DLD1 (cell line): ENCODE measurements around the gene TMEM45A.
"Not testable (repeated sequence)": the region's sequence is repeated elsewhere in the genome, so short reads cannot be mapped to it uniquely, and the experiment has no call there.

Source experiments
- in situ Hi-C: cut with HindIII; loops from 2 replicates; pipeline ENCODE4 v1.10.0; 2017; ENCODE audit warnings: low sequenced_read_pairs

Gene TMEM45A

GRCh38 chr3:100527347-100527735, 34.9 kb downstream of the TMEM45A start:
- in situ Hi-C loops, result no loop called here

DNA sequence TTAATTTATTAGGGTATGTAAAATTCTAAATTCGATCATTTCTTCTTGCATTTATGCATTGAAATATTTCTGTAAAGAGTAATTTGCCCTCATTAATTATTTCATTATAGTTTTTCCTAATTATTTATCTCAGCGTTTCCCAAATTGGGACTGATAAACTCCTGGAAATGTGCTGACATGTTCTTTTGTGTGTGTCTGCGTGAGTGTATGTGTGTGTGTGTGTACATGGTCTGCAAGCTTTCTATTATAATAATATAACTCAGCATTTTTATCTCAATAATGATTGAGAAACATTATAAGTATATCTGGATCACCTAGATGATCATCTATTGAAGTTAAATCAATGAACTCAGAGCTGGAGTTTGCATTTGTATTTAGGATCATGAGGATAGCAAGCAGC, 38.7 kb downstream of the TMEM45A start:
- in situ Hi-C loops, result no loop called here

- in situ Hi-C loops, result no loop called here
Observed at GRCh38 chr3:100532411-100532810, 40.0 kb downstream of the TMEM45A start.

- in situ Hi-C loops, result no loop called here
Observed at GRCh38 chr3:100533176-100533575, 40.8 kb downstream of the TMEM45A start.

- in situ Hi-C loops, result no loop called here
Observed at GRCh38 chr3:100535610-100535943, 43.2 kb downstream of the TMEM45A start.

DNA sequence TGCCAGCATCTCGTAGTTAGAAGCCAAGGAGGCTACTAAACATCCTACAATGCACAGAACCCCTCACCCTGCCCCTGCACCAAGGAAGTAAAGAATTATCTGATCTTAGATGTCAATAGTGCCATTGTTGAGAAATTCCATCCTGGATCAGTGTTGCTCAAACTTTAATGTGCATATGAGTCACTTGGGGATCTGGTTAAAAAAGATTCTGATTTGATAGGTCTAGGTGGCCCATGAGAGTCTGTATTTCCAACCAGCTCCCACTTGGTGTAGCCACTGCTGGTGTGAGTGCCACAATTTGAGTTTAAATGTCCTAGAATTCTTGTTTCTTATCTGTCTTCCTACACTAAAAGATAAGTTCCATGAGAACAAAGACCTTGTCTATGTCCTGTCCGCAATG, 43.7 kb downstream of the TMEM45A start:
- in situ Hi-C loops, result no loop called here

DNA sequence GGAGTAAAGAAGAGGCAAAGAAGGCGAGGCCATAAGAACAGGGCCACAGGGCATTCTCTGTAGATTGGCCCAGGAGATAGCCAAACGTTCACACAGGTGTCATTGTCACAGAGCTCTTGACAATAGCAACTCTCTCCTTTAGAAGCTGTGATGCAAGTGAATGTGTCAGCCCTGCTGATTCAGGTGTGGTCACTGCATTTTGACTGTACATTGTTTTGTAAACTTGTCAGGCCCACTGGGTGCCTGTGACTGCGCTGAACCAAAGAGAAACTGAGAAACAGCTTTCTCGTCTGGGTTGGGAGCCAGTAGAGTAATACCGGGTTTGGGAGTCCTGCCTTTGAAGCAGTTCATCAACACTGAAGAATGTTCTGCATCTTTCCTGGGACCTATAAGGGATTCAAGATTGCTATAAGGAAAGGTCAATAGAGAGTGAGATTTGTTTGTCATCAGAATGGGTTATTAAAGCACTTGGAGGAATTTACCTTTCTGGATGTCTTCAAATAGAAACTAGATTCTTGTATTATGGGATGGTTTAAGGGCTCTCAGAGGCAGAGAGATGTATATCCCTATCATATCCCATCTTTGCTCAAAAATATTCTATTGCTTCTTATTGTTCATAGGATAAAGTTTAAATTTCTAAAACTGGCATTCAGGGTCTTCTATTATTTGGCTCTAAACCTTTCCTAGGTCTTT, 45.4 kb downstream of the TMEM45A start:
- in situ Hi-C loops, result no loop called here

DNA sequence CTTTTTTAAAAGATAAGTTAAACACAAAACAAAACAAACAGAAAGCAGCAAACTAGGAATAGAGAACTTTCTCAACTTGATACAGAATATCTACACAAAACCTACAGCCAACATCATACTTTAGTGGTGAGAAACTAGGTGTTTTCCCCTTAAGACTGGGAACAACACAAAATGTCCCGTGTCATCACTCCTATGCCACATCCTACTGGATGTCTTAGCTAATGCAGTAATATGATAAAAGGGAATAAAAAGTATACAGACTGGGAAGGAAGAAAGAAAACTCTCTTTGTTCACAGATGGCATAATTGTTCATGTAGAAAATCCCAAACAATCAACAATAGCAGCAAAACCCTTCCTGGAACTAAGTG, 45.9 kb downstream of the TMEM45A start:
- in situ Hi-C loops, result no loop called here

DNA sequence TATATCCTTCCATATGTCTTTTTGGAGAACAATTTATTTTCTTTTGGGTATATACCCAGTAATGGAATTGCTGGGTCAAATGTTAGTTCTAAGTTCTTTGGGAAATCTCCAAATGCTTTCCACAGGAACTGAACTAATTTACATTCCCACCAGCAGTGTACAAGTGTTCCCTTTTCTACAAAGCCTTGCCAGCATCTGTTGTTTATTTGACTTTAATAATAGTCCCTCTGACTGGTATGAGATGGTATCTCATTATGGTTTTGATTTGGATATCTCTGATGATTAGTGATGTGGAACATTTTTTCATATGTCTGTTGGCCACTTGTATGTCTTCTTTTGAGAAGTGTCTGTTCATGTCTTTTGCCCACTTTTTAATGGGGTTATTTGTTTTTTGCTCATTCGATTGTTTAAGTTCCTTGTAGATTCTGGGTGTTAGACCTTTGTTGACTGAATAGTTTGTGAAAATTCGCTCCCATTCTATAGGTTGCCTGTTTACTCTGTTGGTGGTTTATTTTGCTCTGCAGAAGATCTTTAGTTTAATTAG, 48.4 kb downstream of the TMEM45A start:
- in situ Hi-C loops, result no loop called here

GRCh38 chr3:100541428-100541827, 49.0 kb downstream of the TMEM45A start:
- in situ Hi-C loops, result not testable (repeated sequence)

DNA sequence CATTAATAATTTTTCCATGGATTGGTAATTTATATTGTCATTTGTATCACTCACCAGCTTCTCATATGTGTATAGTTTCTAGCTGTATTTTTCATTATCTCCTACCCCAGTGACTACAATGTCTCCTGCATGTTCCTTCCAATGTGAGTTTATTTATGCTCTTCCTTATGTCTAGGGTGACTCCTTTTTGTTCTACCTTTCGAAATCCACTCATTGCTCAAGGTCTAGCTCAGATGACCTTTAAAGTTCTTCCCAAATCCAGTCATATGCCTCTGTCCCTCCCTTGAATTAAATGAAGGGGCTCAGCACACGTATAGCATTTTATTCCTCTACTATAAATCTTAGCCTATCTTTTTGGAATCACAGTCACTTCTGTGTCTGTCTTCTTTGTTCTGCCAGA, 53.0 kb downstream of the TMEM45A start:
- in situ Hi-C loops, result no loop called here

DNA sequence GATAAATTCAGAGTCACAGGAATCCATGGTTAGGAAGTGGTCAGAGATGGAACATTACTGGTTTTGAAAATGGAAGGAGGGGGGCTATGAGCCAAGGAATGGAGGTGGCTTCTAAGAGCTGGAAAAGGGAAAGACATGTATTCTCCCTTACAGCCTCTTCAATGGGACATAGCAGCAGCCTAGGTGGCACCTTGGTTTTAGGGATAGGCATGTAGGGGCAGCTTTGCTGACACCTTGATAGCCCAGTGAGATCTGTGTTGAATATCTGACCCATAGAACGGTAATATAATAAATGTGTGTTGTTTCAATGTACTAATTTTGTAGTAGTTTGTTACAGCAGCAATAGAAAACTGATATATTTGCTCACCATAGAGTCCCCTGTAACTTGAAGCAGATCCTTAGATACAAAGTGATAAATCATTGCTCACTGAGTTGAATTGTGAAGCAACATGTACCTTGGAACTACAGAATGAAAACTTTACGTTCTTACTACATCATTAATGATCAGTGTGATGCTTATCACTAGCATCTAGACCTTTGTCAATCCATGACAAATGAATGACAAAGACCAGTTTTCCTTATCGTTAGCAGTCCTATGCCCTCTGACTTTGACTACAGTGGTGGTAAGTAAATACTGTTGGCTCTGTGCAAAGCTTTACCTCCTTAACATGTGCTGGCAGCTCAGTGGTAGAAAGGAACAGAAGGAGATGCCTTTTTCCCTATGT, 53.8 kb downstream of the TMEM45A start:
- in situ Hi-C loops, result no loop called here

- in situ Hi-C loops, result no loop called here
Observed at GRCh38 chr3:100548053-100548452, 55.6 kb downstream of the TMEM45A start.

- in situ Hi-C loops, result no loop called here
Observed at GRCh38 chr3:100553618-100554372, 61.4 kb downstream of the TMEM45A start.

DNA sequence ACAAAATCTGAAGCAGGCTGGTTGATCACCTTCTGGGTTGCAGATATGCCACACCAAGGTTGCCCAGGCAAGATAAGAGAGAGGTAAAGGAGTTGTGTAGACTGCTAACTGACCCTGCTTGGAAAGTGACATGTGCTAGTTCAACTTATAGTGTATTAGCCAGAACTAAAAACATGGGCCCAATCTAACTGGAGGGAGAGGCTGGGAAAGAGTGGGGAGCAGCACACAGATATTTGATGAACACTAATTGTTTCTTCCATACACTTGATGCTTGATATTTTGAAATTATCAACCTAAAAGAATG, 61.9 kb downstream of the TMEM45A start:
- in situ Hi-C loops, result no loop called here

- in situ Hi-C loops, result no loop called here
Observed at GRCh38 chr3:100556673-100557310, 64.4 kb downstream of the TMEM45A start.

DNA sequence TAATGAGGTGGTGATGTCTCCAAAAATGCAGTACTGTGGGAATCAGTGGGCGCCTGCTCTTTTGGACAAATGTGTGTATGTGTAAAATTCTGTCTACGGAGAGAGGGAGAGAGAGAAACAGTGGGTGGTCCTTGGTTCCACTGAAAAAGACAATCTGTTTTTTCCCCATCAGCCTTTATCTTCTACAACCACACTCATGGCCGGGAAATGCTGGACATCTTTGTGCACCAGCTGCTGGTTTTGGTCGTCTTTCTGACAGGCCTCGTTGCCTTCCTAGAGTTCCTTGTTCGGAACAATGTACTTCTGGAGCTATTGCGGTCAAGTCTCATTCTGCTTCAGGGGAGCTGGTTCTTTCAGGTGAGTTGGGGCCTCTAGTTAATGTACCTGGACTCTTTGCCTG, 65.8 kb downstream of the TMEM45A start:
- in situ Hi-C loops, result no loop called here

GRCh38 chr3:100560426-100560825, 68.0 kb downstream of the TMEM45A start:
- in situ Hi-C loops, result no loop called here

DNA sequence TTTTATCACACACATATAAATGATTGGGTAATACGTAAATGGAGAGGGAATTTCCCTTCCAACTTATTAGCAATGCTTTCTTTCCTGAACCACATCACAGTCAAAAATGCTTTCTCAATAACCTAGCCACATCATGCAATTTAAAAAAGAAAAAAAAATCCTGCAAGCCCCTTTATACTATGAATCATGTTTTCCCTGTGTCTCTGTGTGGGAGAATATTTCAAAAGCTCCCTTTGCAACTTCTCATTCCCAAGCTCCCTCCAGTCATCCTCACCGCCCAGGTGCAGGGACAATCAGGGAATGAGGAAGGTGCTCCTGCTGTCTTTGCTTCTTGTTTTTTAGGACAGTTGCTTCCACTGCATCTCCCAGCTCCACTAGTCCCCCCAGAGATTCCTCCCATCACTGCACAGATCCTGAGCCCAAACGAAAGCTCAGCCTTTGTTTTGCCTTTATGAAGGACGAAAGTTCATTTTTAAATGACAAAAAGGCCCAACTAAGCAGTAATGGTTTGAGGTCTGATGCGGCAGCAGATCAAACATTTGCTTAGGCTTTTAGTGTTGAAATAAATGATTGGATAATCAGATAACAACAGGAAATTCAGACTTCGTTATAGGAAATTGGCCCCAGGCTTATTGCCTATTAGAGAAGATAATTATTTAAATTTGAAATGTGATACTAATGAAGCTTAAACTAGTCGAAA, 69.2 kb downstream of the TMEM45A start:
- in situ Hi-C loops, result no loop called here

- in situ Hi-C loops, result no loop called here
Observed at GRCh38 chr3:100562224-100562857, 69.9 kb downstream of the TMEM45A start.
